Breast epithelium (tissue), 3 donors: ENCODE data around the gene RIMBP2.

ENCODE experiments used
- POLR2AphosphoS5 ChIP-seq, 3 donors: sonication (generic); formaldehyde crosslinking; IDR thresholded peaks; one replicate each; pipeline ENCODE4 v1.6.1; 2017; ENCODE audit warnings: antibody characterized with exemption in 3 of 3
- TF ChIP-seq, protein P1 (sequence below), 3 donors: fragments of 450-650 bp; IDR thresholded peaks; one replicate each; pipeline ENCODE4 v1.5.1; 2016 to 2017; ENCODE audit warnings: antibody characterized with exemption in 3 of 3, mild to moderate bottlenecking in 3 of 3, moderate library complexity in 3 of 3

GRCh38 chr12:130462558-130463274, 253.4 kb downstream of the RIMBP2 start:
- no peak for TF ChIP-seq POLR2AphosphoS5 (IDR thresholded peaks at IDR 0.05)
- TF ChIP-seq, protein P1, sequence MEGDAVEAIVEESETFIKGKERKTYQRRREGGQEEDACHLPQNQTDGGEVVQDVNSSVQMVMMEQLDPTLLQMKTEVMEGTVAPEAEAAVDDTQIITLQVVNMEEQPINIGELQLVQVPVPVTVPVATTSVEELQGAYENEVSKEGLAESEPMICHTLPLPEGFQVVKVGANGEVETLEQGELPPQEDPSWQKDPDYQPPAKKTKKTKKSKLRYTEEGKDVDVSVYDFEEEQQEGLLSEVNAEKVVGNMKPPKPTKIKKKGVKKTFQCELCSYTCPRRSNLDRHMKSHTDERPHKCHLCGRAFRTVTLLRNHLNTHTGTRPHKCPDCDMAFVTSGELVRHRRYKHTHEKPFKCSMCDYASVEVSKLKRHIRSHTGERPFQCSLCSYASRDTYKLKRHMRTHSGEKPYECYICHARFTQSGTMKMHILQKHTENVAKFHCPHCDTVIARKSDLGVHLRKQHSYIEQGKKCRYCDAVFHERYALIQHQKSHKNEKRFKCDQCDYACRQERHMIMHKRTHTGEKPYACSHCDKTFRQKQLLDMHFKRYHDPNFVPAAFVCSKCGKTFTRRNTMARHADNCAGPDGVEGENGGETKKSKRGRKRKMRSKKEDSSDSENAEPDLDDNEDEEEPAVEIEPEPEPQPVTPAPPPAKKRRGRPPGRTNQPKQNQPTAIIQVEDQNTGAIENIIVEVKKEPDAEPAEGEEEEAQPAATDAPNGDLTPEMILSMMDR (IDR thresholded peaks at IDR 0.05): no peak
